HEK293T (cell line): ENCODE measurements around the gene AMY2A.
"Not testable (repeated sequence)": the region's sequence is repeated elsewhere in the genome, so short reads cannot be mapped to it uniquely, and the experiment has no call there.

Source experiments
- CTCF ChIA-PET: fragments of 350-600 bp; formaldehyde crosslinking; extraction: SDS; loops from one replicate; lab custom pipeline; 2021; ENCODE audit warnings: antibody characterized with exemption, inconsistent platforms; lab: Yijun Ruan, JAX
- POLR2A ChIA-PET: fragments of 350-600 bp; formaldehyde crosslinking; extraction: SDS; loops from one replicate; lab custom pipeline; 2020; ENCODE audit warnings: antibody characterized with exemption, inconsistent platforms; lab: Yijun Ruan, JAX
- DNase-seq: peaks from one replicate; pipeline ENCODE4 v3.0.0; 2012; ENCODE audit warnings: mixed read lengths; ENCODE audit errors: extremely low spot score
- ARNT ChIP-seq: fragments of 450-650 bp; IDR thresholded peaks from 2 replicates; pipeline ENCODE4 v1.6.1; 2017; ENCODE audit warnings: mild to moderate bottlenecking
- BHLHE40 ChIP-seq: fragments of 450-650 bp; IDR thresholded peaks from 2 replicates; pipeline ENCODE4 v1.6.1; 2016; ENCODE audit warnings: mild to moderate bottlenecking, moderate library complexity, borderline replicate concordance
- CTBP1 ChIP-seq: fragments of 450-650 bp; IDR thresholded peaks from 2 replicates; pipeline ENCODE4 v1.6.1; 2016; ENCODE audit warnings: borderline replicate concordance
- ELF4 ChIP-seq: fragments of 450-650 bp; IDR thresholded peaks from 2 replicates; pipeline ENCODE4 v1.6.1; 2017; ENCODE audit warnings: antibody characterized with exemption
- FOXA1 ChIP-seq: fragments of 450-650 bp; IDR thresholded peaks from 2 replicates; pipeline ENCODE4 v1.6.1; 2016; ENCODE audit warnings: mild to moderate bottlenecking
- FOXK2 ChIP-seq: fragments of 450-650 bp; IDR thresholded peaks from 2 replicates; pipeline ENCODE4 v1.6.1; 2016; ENCODE audit warnings: mild to moderate bottlenecking
- FOXM1 ChIP-seq: fragments of 450-650 bp; IDR thresholded peaks from 2 replicates; pipeline ENCODE4 v1.6.1; 2017; ENCODE audit warnings: mild to moderate bottlenecking, borderline replicate concordance
- HDGF ChIP-seq: fragments of 450-650 bp; IDR thresholded peaks from 2 replicates; pipeline ENCODE4 v1.6.1; 2017; ENCODE audit warnings: antibody characterized with exemption, borderline replicate concordance
- L3MBTL2 ChIP-seq: fragments of 450-650 bp; conservative IDR thresholded peaks from 2 replicates; pipeline ENCODE4 v1.6.1; 2016; ENCODE audit warnings: mild to moderate bottlenecking
- LEF1 ChIP-seq: fragments of 450-650 bp; IDR thresholded peaks from 2 replicates; pipeline ENCODE4 v1.6.1; 2017; ENCODE audit warnings: mild to moderate bottlenecking, borderline replicate concordance
- NFRKB ChIP-seq: fragments of 450-650 bp; IDR thresholded peaks from 2 replicates; pipeline ENCODE4 v1.6.1; 2016; ENCODE audit warnings: mild to moderate bottlenecking, moderate library complexity
- SP1 ChIP-seq: fragments of 450-650 bp; IDR thresholded peaks from 2 replicates; pipeline ENCODE4 v1.6.1; 2017
- SUZ12 ChIP-seq: fragments of 450-650 bp; IDR thresholded peaks from 2 replicates; pipeline ENCODE4 v1.6.1; 2016; ENCODE audit warnings: mild to moderate bottlenecking
- TARDBP ChIP-seq: fragments of 450-650 bp; IDR thresholded peaks from 2 replicates; pipeline ENCODE4 v1.6.1; 2016
- ZNF384 ChIP-seq: fragments of 450-650 bp; IDR thresholded peaks from 2 replicates; pipeline ENCODE4 v1.6.1; 2016
- TF ChIP-seq, protein P1 (sequence below): fragments of 450-650 bp; IDR thresholded peaks from 2 replicates; pipeline ENCODE4 v1.6.1; 2016

The AMY2A gene

GRCh38 chr1:103616994-103617477, at the start of gene AMY2A:
TSS of gene AMY2A (plus strand) at chr1:103617427. CDS start at chr1:103617441, 14 bp downstream.
- CTCF ChIA-PET, DNase-seq, POLR2A ChIA-PET: not testable (repeated sequence)

- ChIA-PET CTCF (no interaction called here), POLR2A (no interaction called here)
- TF ChIP-seq ELF4 (no peak), SP1 (no peak), CTBP1 (no peak), SUZ12 (no peak), FOXM1 (no peak), FOXK2 (no peak), TARDBP (no peak), FOXA1 (no peak), ARNT (no peak), L3MBTL2 (no peak), HDGF (no peak), NFRKB (no peak), BHLHE40 (no peak), LEF1 (no peak), ZNF384 (no peak)
- TF ChIP-seq, protein P1, sequence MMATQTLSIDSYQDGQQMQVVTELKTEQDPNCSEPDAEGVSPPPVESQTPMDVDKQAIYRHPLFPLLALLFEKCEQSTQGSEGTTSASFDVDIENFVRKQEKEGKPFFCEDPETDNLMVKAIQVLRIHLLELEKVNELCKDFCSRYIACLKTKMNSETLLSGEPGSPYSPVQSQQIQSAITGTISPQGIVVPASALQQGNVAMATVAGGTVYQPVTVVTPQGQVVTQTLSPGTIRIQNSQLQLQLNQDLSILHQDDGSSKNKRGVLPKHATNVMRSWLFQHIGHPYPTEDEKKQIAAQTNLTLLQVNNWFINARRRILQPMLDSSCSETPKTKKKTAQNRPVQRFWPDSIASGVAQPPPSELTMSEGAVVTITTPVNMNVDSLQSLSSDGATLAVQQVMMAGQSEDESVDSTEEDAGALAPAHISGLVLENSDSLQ: no peak
- no peak for DNase-seq
Measured at GRCh38 chr1:103569493-103569892, 47.7 kb upstream of the AMY2A start.

DNA sequence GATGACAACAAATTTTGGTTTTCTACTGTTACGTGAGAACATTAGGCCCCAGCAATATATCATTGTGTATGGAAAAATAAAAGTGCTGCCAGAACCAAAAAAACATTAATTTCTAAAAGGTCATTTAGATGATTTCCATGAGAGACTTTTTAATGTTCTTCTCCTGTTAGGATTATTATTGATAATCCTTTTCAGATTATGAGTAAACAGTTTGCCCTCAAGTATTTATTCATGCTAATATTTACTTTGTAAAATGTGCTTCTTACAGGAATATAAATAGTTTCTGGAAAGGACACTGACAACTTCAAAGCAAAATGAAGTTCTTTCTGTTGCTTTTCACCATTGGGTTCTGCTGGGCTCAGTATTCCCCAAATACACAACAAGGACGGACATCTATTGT, 45.9 kb upstream of the AMY2A start, which contains the start of gene AMY2B:
TSS of gene AMY2B (plus strand) at position 301 of the 400 bp plus-strand sequence. CDS start at position 315, 14 bp downstream.
- DNase-seq, POLR2A ChIA-PET, CTCF ChIA-PET: not testable (repeated sequence)

- POLR2A ChIA-PET: no interaction called here
- TF ChIP-seq FOXA1 (no peak), FOXM1 (no peak), TARDBP (no peak), BHLHE40 (no peak), LEF1 (no peak), ARNT (no peak), FOXK2 (no peak), CTBP1 (no peak), L3MBTL2 (no peak), SUZ12 (no peak), ZNF384 (no peak), NFRKB (no peak), HDGF (no peak), ELF4 (no peak), SP1 (no peak)
- TF ChIP-seq, protein P1: no peak
- no peak for DNase-seq
- CTCF ChIA-PET: no interaction called here
Measured at GRCh38 chr1:103576065-103576464, 41.2 kb upstream of the AMY2A start.

- CTCF ChIA-PET, DNase-seq, POLR2A ChIA-PET: not testable (repeated sequence)
Measured at GRCh38 chr1:103576784-103577183, 40.4 kb upstream of the AMY2A start.

GRCh38 chr1:103582464-103582863, 34.8 kb upstream of the AMY2A start:
- DNase-seq: no peak
- POLR2A ChIA-PET: no interaction called here
- CTCF ChIA-PET: no interaction called here
- TF ChIP-seq BHLHE40: no peak
- no peak for TF ChIP-seq TARDBP
- no peak for TF ChIP-seq SUZ12
- TF ChIP-seq FOXA1: no peak
- no peak for TF ChIP-seq CTBP1
- TF ChIP-seq SP1: no peak
- TF ChIP-seq ZNF384: no peak
- TF ChIP-seq HDGF: no peak
- TF ChIP-seq L3MBTL2: no peak
- no peak for TF ChIP-seq FOXM1
- no peak for TF ChIP-seq FOXK2
- TF ChIP-seq, protein P1: no peak
- TF ChIP-seq ARNT: no peak
- no peak for TF ChIP-seq ELF4
- no peak for TF ChIP-seq NFRKB
- TF ChIP-seq LEF1: no peak

GRCh38 chr1:103583887-103584286, 33.3 kb upstream of the AMY2A start:
- no peak for TF ChIP-seq L3MBTL2
- no peak for TF ChIP-seq ZNF384
- ChIA-PET POLR2A (no interaction called here), CTCF (no interaction called here)
- DNase-seq: no peak
